Loucy (cell line): ENCODE results near the gene PAEP.
"Not testable (repeated sequence)": the region's sequence is repeated elsewhere in the genome, so short reads cannot be mapped to it uniquely, and the experiment has no call there.

Experiments
- EZH2phosphoT487 ChIP-seq: fragments of 200-600 bp; IDR thresholded peaks from 2 replicates; pipeline ENCODE4 v1.6.1; 2018; ENCODE audit warnings: antibody characterized with exemption, mild to moderate bottlenecking, moderate library complexity, borderline replicate concordance
- TF ChIP-seq, protein P1 (sequence below): fragments of 200-600 bp; sonication (generic); conservative IDR thresholded peaks from 2 replicates; pipeline ENCODE4 v1.5.1; 2014; ENCODE audit warnings: mild to moderate bottlenecking, antibody characterized with exemption, low read length

DNA sequence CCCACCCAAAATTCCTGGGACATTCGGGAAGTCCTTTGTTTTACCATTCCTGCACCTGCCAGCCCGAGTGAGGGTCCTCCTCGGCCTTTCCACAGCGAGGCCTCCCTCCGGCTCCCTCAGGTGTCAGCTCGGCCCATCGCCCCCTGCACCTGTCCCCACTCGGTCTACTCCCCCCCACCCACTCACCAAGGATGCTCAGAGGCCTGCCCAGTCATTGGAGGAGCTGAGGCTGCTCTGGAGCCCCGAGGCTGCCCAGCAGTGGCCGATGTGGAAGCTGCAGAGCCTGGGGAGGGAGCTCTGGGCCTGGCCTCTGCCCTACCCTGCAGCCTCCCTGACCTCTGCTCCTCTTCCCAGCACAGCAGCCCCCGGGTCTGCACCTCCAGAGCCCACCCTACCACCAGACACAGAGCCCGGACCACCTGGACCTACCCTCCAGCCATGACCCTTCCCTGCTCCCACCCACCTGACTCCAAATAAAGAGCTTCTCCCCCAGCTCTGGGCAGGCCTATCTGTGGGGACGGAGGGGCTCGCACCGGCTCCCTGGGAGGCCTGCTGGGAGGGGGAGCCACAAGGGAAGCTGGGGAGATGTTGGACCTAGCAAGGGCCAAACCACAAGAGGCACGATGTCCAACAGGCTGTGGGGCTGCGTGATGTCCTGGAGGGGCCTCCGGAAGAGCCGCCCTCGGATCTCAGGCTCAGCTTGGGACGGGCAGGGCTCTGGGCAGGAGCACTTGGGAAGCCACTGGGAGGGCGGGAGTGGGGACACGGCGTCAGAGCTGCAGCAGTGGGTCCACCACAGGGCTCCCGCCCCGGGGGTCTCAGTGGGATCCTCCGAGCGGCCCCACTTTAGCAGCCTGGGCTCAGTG is 11.8 kb upstream of the PAEP start:
- TF ChIP-seq, protein P1, sequence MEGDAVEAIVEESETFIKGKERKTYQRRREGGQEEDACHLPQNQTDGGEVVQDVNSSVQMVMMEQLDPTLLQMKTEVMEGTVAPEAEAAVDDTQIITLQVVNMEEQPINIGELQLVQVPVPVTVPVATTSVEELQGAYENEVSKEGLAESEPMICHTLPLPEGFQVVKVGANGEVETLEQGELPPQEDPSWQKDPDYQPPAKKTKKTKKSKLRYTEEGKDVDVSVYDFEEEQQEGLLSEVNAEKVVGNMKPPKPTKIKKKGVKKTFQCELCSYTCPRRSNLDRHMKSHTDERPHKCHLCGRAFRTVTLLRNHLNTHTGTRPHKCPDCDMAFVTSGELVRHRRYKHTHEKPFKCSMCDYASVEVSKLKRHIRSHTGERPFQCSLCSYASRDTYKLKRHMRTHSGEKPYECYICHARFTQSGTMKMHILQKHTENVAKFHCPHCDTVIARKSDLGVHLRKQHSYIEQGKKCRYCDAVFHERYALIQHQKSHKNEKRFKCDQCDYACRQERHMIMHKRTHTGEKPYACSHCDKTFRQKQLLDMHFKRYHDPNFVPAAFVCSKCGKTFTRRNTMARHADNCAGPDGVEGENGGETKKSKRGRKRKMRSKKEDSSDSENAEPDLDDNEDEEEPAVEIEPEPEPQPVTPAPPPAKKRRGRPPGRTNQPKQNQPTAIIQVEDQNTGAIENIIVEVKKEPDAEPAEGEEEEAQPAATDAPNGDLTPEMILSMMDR = not testable (repeated sequence)
- TF ChIP-seq EZH2phosphoT487 = not testable (repeated sequence)
